ENCODE results near the gene TMEM130.

GRCh38 chr7:98875501-98875900, 5.7 kb upstream of the TMEM130 start:
- TF ChIP-seq, protein P1, sequence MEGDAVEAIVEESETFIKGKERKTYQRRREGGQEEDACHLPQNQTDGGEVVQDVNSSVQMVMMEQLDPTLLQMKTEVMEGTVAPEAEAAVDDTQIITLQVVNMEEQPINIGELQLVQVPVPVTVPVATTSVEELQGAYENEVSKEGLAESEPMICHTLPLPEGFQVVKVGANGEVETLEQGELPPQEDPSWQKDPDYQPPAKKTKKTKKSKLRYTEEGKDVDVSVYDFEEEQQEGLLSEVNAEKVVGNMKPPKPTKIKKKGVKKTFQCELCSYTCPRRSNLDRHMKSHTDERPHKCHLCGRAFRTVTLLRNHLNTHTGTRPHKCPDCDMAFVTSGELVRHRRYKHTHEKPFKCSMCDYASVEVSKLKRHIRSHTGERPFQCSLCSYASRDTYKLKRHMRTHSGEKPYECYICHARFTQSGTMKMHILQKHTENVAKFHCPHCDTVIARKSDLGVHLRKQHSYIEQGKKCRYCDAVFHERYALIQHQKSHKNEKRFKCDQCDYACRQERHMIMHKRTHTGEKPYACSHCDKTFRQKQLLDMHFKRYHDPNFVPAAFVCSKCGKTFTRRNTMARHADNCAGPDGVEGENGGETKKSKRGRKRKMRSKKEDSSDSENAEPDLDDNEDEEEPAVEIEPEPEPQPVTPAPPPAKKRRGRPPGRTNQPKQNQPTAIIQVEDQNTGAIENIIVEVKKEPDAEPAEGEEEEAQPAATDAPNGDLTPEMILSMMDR (IDR thresholded peaks at IDR 0.05; ENCODE audit: borderline replicate concordance, extremely low read depth, low read length, poor library complexity, severe bottlenecking): no peak
- no peak for TF ChIP-seq EZH2 (IDR thresholded peaks at IDR 0.05; ENCODE audit: borderline replicate concordance, low read depth, low read length, severe bottlenecking)

Measured in DND-41 (cell line).